ENCODE measurements around the gene SCAI. TPM values are rescaled to one million over a fixed set of nuclear protein-coding genes. Genes with fewer than 3 reads are reported as not detected.

Gene SCAI
- total RNA-seq, 3 donors from 2014 or later (not counting 1 experiment from before 2014, with no cell fraction given) = 8.5 to 13.0 (median 10.7) TPM

GRCh38 chr9:125066839-125067619 is 76.3 kb downstream of the SCAI start:
- WGBS (ENCODE audit: insufficient coverage) = 84% methylated on average over 8 of the region's 10 CpGs
- no peak overlapping the region for H3K27ac Mint-ChIP-seq
- intact Hi-C loops (cut with micrococcal nuclease) = no loop called here

GRCh38 chr9:125061391-125061790 is 81.9 kb downstream of the SCAI start:
- intact Hi-C loops (cut with micrococcal nuclease) = no loop called here
- DNase-seq (no peak), ATAC-seq (no peak)
- no peaks in the 10 kb centered on the region for H3K4me1 ChIP-seq (ENCODE audit: control insufficient read depth, insufficient read depth, low read length)
- WGBS (ENCODE audit: insufficient coverage) = 100% methylated on average over 2 of the region's 3 CpGs
- no peaks in the 10 kb centered on the region for H3K9me3 ChIP-seq (ENCODE audit: control insufficient read depth, insufficient read depth, low read length)
- H3K4me1 Mint-ChIP-seq = peaks cover 5 to 8% of the 10 kb centered on the region in 2 donors
- TF ChIP-seq CTCF (IDR thresholded peaks at IDR 0.05) = no peak
- no peaks in the 10 kb centered on the region for H3K36me3 ChIP-seq (ENCODE audit: control insufficient read depth, insufficient read depth, low read length)
- no peak overlapping the region for H3K27ac Mint-ChIP-seq
- H3K27me3 ChIP-seq (ENCODE audit: control insufficient read depth, insufficient read depth, low read length) = no peaks in the 10 kb centered on the region
- H3K27me3 Mint-ChIP-seq (ENCODE audit: low read depth in 2 of 2) = no peaks in the 10 kb centered on the region
- no peak overlapping the region for H3K4me3 Mint-ChIP-seq
- no peak overlapping the region for H3K4me3 ChIP-seq (ENCODE audit: low read length)
- no peaks in the 10 kb centered on the region for H3K9me3 Mint-ChIP-seq
- H3K27ac ChIP-seq (ENCODE audit: low read length) = no peak overlapping the region
- H3K36me3 Mint-ChIP-seq = no peaks in the 10 kb centered on the region

More at GRCh38 chr9:125066839-125067619, 76.3 kb downstream of the SCAI start:
- DNase-seq (no peak), ATAC-seq (no peak)
- Histone ChIP-seq H3K27me3 (ENCODE audit: control insufficient read depth, insufficient read depth, low read length) (no peaks in the 10 kb centered on the region), H3K36me3 (ENCODE audit: control insufficient read depth, insufficient read depth, low read length) (no peaks in the 10 kb centered on the region), H3K27ac (ENCODE audit: low read length) (no peak overlapping the region), H3K9me3 (ENCODE audit: control insufficient read depth, insufficient read depth, low read length) (no peaks in the 10 kb centered on the region), H3K4me3 (ENCODE audit: low read length) (no peak overlapping the region), H3K4me1 (ENCODE audit: control insufficient read depth, insufficient read depth, low read length) (no peaks in the 10 kb centered on the region)
- no peaks in the 10 kb centered on the region for H3K9me3 Mint-ChIP-seq
- H3K36me3 Mint-ChIP-seq = no peaks in the 10 kb centered on the region
- H3K27me3 Mint-ChIP-seq (ENCODE audit: low read depth in 2 of 2) = no peaks in the 10 kb centered on the region
- no peak for TF ChIP-seq CTCF (IDR thresholded peaks at IDR 0.05)
- H3K4me1 Mint-ChIP-seq = peaks cover 5 to 8% of the 10 kb centered on the region in 2 donors
- H3K4me3 Mint-ChIP-seq = no peak overlapping the region

GRCh38 chr9:125049212-125050049 is 93.9 kb downstream of the SCAI start:
- no peaks in the 10 kb centered on the region for H3K9me3 ChIP-seq (ENCODE audit: control insufficient read depth, insufficient read depth, low read length)
- H3K4me1 ChIP-seq (ENCODE audit: control insufficient read depth, insufficient read depth, low read length) = no peaks in the 10 kb centered on the region
- H3K9me3 Mint-ChIP-seq = no peaks in the 10 kb centered on the region
- no peaks in the 10 kb centered on the region for H3K4me1 Mint-ChIP-seq
- DNase-seq (no peak), ATAC-seq (no peak)
- peaks cover under 1% of the 10 kb centered on the region for H3K36me3 ChIP-seq (ENCODE audit: control insufficient read depth, insufficient read depth, low read length)
- 96% methylated on average over 2 of the region's 5 CpGs for WGBS (ENCODE audit: insufficient coverage)
- no peak overlapping the region for H3K4me3 Mint-ChIP-seq
- no peak for TF ChIP-seq CTCF (IDR thresholded peaks at IDR 0.05)
- no peak overlapping the region for H3K27ac Mint-ChIP-seq
- no peak overlapping the region for H3K27ac ChIP-seq (ENCODE audit: low read length)
- H3K36me3 Mint-ChIP-seq = no peaks in the 10 kb centered on the region
- no peaks in the 10 kb centered on the region for H3K27me3 Mint-ChIP-seq (ENCODE audit: low read depth in 2 of 2)
- H3K4me3 ChIP-seq (ENCODE audit: low read length) = no peak overlapping the region
- no peaks in the 10 kb centered on the region for H3K27me3 ChIP-seq (ENCODE audit: control insufficient read depth, insufficient read depth, low read length)
- intact Hi-C loops (cut with micrococcal nuclease) = no loop called here
